ENCODE data around the gene HIVEP2.

Gene HIVEP2

DNA sequence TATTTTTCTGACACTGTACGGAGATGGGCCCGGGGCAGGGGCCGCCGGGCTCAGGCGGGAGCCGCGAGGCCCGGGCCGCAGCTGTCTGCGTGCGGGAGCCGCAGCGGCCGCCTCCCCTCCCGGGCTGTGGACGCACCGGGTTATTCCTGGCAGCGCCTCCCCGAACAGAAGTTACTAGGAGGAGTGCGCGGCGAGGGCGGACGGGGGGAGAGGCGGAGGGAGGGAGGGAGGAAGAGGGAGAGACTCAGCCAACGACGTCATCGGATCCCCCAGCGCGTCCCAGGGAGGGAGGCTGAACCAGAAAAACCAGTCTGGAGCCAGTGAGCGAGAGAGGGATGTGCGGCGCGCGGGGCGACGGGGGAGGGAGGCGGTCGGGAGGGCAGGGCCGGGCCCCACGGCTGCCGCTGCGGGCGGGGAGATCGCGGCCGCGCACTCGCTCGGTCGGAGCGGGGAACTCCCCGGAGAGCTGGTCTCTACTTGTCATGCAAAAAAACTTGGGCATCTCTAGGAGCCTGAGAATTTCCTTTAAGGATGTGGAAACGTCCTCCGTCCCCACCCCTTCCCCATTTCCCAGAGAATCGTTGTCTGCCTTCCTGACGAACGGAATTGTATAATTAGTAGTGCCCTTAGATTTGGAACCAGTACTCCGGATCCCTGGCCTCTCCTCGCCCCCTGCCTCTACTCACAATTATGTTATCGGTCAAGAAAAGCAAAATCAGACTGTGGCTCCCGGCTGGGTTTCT, 1.4 kb upstream of the HIVEP2 start:
- no peak for TF ChIP-seq CTCF (IDR thresholded peaks at IDR 0.05; ENCODE audit: low read depth, low read length)
- H3K4me3 ChIP-seq (ENCODE audit: low read depth, low read length): peak overlapping the region; percentile 93
- DNase-seq (ENCODE audit: low read depth, low spot score): peak; percentile 99
- in situ Hi-C loops (cut with HindIII; ENCODE audit: low sequenced_read_pairs): no loop called here

DNA sequence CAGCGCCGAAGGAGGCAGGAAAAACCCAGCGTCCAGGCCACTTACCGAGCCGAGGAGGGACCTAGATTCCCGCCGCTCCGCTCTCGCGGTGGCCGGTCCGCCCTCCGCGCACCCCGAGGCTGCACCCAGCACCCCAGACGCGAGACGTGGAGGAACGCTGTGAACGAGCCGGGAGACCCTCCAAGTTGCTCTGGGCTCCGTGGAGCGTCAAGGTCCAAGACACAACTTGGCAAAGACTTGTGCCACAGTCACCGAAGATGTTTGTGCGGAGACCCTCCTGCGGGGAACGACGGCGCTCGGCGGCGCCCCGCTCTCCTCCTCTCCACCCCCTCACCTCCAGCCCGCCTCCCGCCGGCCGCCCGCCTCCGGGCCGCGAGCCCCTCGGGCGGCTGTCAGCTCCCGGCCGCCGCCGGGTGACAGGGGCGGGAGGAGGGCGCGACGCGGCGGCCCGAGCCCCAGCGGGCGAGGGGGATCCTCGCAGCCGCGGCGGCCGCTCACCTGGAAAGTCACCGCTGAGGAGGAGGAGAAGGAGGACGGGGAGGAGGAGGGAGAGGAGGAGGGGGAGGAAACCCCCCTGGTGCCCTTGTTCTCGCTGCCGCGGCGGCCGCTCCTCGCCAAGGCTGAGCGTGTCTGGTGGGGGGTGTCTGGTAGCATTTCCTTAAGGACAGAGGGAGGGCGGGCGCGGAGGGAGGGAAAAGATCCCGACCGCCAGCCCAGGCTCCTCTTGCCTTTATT, 637 bp upstream of the HIVEP2 start:
- no peak for TF ChIP-seq CTCF (IDR thresholded peaks at IDR 0.05; ENCODE audit: low read depth, low read length)
- peak overlapping the region; percentile 93 for H3K4me3 ChIP-seq (ENCODE audit: low read depth, low read length)
- DNase-seq (ENCODE audit: low read depth, low spot score): no peak
- in situ Hi-C loops (cut with HindIII; ENCODE audit: low sequenced_read_pairs): no loop called here

- H3K4me3 ChIP-seq (ENCODE audit: low read depth, low read length): peak overlapping the region; percentile 93
- TF ChIP-seq CTCF (IDR thresholded peaks at IDR 0.05; ENCODE audit: low read depth, low read length): no peak
- DNase-seq (ENCODE audit: low read depth, low spot score): peak; percentile 95
- in situ Hi-C loops (cut with HindIII; ENCODE audit: low sequenced_read_pairs): no loop called here
These were observed 590 bp downstream of the HIVEP2 start for GRCh38 chr6:142944124-142945048.

DNA sequence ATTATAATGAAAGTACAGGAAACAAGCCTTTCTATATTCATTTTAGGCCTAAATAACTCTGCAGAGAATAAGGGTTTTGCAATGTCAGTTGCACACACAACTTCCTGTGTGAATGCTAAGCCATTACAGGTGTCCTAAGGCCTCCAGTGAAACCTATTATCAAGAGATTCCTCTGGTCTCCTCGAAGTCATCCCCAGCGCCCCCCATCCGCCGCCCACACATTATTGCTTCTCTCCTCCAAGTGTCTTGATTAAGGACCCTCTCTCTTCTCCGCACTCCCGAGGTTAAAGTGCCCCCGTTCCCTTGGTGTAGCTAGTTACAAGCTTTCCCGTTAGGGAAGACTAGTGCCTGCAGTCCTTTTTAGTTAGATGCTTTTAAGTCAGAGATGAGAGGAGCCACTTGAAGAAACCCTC, 1.3 kb downstream of the HIVEP2 start:
- TF ChIP-seq CTCF (IDR thresholded peaks at IDR 0.05; ENCODE audit: low read depth, low read length): no peak
- H3K4me3 ChIP-seq (ENCODE audit: low read depth, low read length): peak overlapping the region; percentile 93
- in situ Hi-C loops (cut with HindIII; ENCODE audit: low sequenced_read_pairs): no loop called here
- peak; percentile 47 for DNase-seq (ENCODE audit: low read depth, low spot score)

- peak; percentile 62 for DNase-seq (ENCODE audit: low read depth, low spot score)
- TF ChIP-seq CTCF (IDR thresholded peaks at IDR 0.05; ENCODE audit: low read depth, low read length): peak; percentile 33
- H3K4me3 ChIP-seq (ENCODE audit: low read depth, low read length): no peak overlapping the region
- in situ Hi-C loops (cut with HindIII; ENCODE audit: low sequenced_read_pairs): no loop called here
These were observed 2.2 kb downstream of the HIVEP2 start for GRCh38 chr6:142942805-142943227.

DNA sequence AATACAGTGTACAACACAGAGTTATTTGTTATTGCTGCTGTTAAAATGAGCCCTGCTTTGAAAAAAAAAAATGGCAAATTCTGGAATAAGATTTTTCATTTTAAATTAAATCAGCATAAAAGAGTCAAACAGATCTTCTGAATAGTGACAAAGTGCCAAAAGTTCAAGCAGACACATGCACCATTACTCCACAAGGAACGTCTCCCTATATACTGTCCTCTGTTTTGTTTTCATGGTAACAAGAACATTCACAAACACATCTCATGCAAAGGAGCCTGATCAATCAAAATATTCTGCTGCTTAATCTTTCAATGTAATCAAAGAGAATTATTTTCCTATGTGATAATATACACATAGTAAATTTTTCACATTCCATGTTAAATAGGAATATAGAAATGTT, 2.7 kb downstream of the HIVEP2 start:
- H3K4me3 ChIP-seq (ENCODE audit: low read depth, low read length): no peak overlapping the region
- in situ Hi-C loops (cut with HindIII; ENCODE audit: low sequenced_read_pairs): no loop called here
- TF ChIP-seq CTCF (IDR thresholded peaks at IDR 0.05; ENCODE audit: low read depth, low read length): no peak
- no peak for DNase-seq (ENCODE audit: low read depth, low spot score)
